Measurements from ENCODE around the gene B4GALT4.
"Not testable (repeated sequence)": the region's sequence is repeated elsewhere in the genome, so short reads cannot be mapped to it uniquely, and the experiment has no call there.

The B4GALT4 gene

GRCh38 chr3:119240591-119241434 is at the start of gene B4GALT4:
Gene B4GALT4 (minus strand): TSS chr3:119240878. CDS start chr3:119230099, 10,779 bp downstream.
- peak within 1 kb of the TSS; percentile 88 for H3K9ac ChIP-seq (ENCODE audit: low read length)
- peaks cover 15% of the 10 kb centered on the region for H3K4me1 ChIP-seq (ENCODE audit: control insufficient read depth, insufficient read depth, low read length)
- H3K4me3 ChIP-seq (ENCODE audit: low read length) = peak within 1 kb of the TSS; percentile 77
- H3K36me3 ChIP-seq (ENCODE audit: control insufficient read depth, insufficient read depth, low read length) = no peaks in the 10 kb centered on the region
- no peaks in the 10 kb centered on the region for H3K9me3 ChIP-seq (ENCODE audit: control insufficient read depth, low read length)
- no peaks in the 10 kb centered on the region for H3K27me3 ChIP-seq (ENCODE audit: control insufficient read depth, insufficient read depth, low read length)

GRCh38 chr3:119289404-119289770 is 48.7 kb upstream of the B4GALT4 start:
- Histone ChIP-seq H3K27me3 (ENCODE audit: control insufficient read depth, insufficient read depth, low read length) (peaks cover 18% of the 10 kb centered on the region), H3K36me3 (ENCODE audit: control insufficient read depth, insufficient read depth, low read length) (no peaks in the 10 kb centered on the region), H3K9me3 (ENCODE audit: control insufficient read depth, low read length) (no peaks in the 10 kb centered on the region), H3K4me3 (ENCODE audit: low read length) (no peak overlapping the region), H3K9ac (ENCODE audit: low read length) (no peak overlapping the region), H3K4me1 (ENCODE audit: control insufficient read depth, insufficient read depth, low read length) (peaks cover 12% of the 10 kb centered on the region)

DNA sequence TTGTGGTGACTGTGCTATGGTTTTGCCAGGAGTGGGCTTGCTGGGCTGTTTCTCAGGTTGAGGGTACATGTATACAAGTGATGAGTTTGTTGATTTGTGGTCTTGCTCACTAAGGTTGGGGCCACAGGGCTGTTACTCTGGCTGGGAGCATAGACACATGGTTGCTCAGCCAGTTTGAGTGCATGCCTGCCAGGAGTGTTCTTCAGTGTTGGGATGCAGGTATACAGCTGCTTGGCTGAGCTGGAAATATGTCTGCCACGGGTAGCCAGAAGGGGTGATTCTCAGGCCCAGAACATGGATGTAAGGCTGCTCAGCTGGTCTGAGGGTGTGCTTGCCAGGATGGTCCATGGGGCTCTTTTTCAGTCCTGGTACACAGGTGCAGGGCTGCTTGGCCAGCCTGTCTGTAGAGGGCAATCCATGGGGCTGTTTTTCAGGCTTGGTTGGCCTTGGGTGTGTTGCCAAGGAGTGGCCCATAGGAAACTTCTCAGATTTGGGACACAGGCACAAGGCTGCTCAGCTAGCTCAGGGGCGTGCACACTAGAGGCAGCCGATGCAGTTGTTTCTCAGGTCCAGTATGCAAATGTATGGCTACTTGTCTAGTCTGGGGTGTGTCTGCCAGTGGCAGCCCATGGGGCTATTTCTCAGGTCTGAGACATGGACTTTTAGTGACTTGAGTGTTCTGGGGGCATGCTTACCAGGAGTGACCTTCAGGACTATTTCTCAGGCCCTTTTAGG is 48.2 kb upstream of the B4GALT4 start:
- no peak overlapping the region for H3K9ac ChIP-seq (ENCODE audit: low read length)
- H3K36me3 ChIP-seq (ENCODE audit: control insufficient read depth, insufficient read depth, low read length) = no peaks in the 10 kb centered on the region
- H3K27me3 ChIP-seq (ENCODE audit: control insufficient read depth, insufficient read depth, low read length) = peaks cover 18% of the 10 kb centered on the region
- no peaks in the 10 kb centered on the region for H3K9me3 ChIP-seq (ENCODE audit: control insufficient read depth, low read length)
- no peak overlapping the region for H3K4me3 ChIP-seq (ENCODE audit: low read length)
- peaks cover 12% of the 10 kb centered on the region for H3K4me1 ChIP-seq (ENCODE audit: control insufficient read depth, insufficient read depth, low read length)

- H3K27me3 ChIP-seq (ENCODE audit: control insufficient read depth, insufficient read depth, low read length) = no peaks in the 10 kb centered on the region
- no peaks in the 10 kb centered on the region for H3K36me3 ChIP-seq (ENCODE audit: control insufficient read depth, insufficient read depth, low read length)
- no peak overlapping the region for H3K9ac ChIP-seq (ENCODE audit: low read length)
- no peaks in the 10 kb centered on the region for H3K9me3 ChIP-seq (ENCODE audit: control insufficient read depth, low read length)
- no peak overlapping the region for H3K4me3 ChIP-seq (ENCODE audit: low read length)
- no peaks in the 10 kb centered on the region for H3K4me1 ChIP-seq (ENCODE audit: control insufficient read depth, insufficient read depth, low read length)
Observed at GRCh38 chr3:119279584-119280243, 39.0 kb upstream of the B4GALT4 start.

GRCh38 chr3:119279101-119279554 is 38.5 kb upstream of the B4GALT4 start:
- H3K27me3 ChIP-seq (ENCODE audit: control insufficient read depth, insufficient read depth, low read length) = no peaks in the 10 kb centered on the region
- H3K4me1 ChIP-seq (ENCODE audit: control insufficient read depth, insufficient read depth, low read length) = no peaks in the 10 kb centered on the region
- H3K36me3 ChIP-seq (ENCODE audit: control insufficient read depth, insufficient read depth, low read length) = no peaks in the 10 kb centered on the region
- H3K4me3 ChIP-seq (ENCODE audit: low read length) = no peak overlapping the region
- no peaks in the 10 kb centered on the region for H3K9me3 ChIP-seq (ENCODE audit: control insufficient read depth, low read length)
- H3K9ac ChIP-seq (ENCODE audit: low read length) = no peak overlapping the region

GRCh38 chr3:119276680-119277079 is 36.0 kb upstream of the B4GALT4 start:
- H3K36me3 ChIP-seq (ENCODE audit: control insufficient read depth, insufficient read depth, low read length) = no peaks in the 10 kb centered on the region
- H3K4me3 ChIP-seq (ENCODE audit: low read length) = no peak overlapping the region
- no peaks in the 10 kb centered on the region for H3K9me3 ChIP-seq (ENCODE audit: control insufficient read depth, low read length)
- H3K4me1 ChIP-seq (ENCODE audit: control insufficient read depth, insufficient read depth, low read length) = no peaks in the 10 kb centered on the region
- no peaks in the 10 kb centered on the region for H3K27me3 ChIP-seq (ENCODE audit: control insufficient read depth, insufficient read depth, low read length)
- H3K9ac ChIP-seq (ENCODE audit: low read length) = no peak overlapping the region

DNA sequence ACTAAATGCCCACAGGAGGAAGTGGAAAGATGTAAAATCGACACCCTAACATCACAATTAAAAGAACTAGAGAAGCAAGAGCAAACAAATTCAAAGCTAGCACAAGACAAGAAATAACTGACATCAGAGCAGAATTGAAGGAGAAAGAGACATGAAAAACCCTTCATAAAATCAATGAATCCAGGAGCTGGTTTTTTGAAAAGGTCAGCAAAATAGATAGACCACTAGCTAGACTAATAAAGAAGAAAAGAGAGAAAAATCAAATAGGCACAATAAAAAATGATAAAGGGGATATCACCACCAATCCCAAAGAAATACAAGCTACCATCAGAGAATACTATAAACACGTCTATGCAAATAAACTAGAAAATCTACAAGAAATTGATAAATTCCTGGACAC is 29.5 kb upstream of the B4GALT4 start:
- H3K9me3 ChIP-seq (ENCODE audit: control insufficient read depth, low read length); H3K36me3 ChIP-seq (ENCODE audit: control insufficient read depth, insufficient read depth, low read length); H3K4me3 ChIP-seq (ENCODE audit: low read length); H3K4me1 ChIP-seq (ENCODE audit: control insufficient read depth, insufficient read depth, low read length); H3K27me3 ChIP-seq (ENCODE audit: control insufficient read depth, insufficient read depth, low read length); H3K9ac ChIP-seq (ENCODE audit: low read length): not testable (repeated sequence)

GRCh38 chr3:119261055-119261454 is 20.4 kb upstream of the B4GALT4 start:
- H3K4me3 ChIP-seq (ENCODE audit: low read length) = no peak overlapping the region
- H3K27me3 ChIP-seq (ENCODE audit: control insufficient read depth, insufficient read depth, low read length) = no peaks in the 10 kb centered on the region
- H3K9me3 ChIP-seq (ENCODE audit: control insufficient read depth, low read length) = no peaks in the 10 kb centered on the region
- H3K36me3 ChIP-seq (ENCODE audit: control insufficient read depth, insufficient read depth, low read length) = no peaks in the 10 kb centered on the region
- H3K4me1 ChIP-seq (ENCODE audit: control insufficient read depth, insufficient read depth, low read length) = peaks cover 21% of the 10 kb centered on the region
- no peak overlapping the region for H3K9ac ChIP-seq (ENCODE audit: low read length)

DNA sequence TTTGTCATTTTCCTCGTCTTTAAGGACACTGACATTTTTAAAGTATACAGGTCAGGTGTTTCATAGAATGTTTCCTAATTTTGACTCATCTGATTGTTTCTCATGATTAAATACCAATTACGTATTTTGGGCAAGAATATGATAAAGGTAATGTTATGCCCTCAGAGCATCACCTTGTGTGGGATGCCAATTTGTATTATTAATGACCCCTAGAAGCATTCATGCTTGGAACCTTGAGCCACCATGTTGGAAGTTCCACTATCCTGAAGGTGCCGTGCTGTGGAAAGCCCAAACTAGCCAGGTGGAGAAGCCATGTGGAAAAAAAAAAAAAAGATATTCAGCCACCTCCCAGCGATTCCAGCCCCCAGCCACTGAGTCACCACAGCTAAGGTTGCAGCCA is 19.1 kb upstream of the B4GALT4 start:
- Histone ChIP-seq H3K4me1 (ENCODE audit: control insufficient read depth, insufficient read depth, low read length) (peaks cover 21% of the 10 kb centered on the region), H3K9me3 (ENCODE audit: control insufficient read depth, low read length) (no peaks in the 10 kb centered on the region), H3K9ac (ENCODE audit: low read length) (no peak overlapping the region), H3K27me3 (ENCODE audit: control insufficient read depth, insufficient read depth, low read length) (no peaks in the 10 kb centered on the region), H3K4me3 (ENCODE audit: low read length) (no peak overlapping the region), H3K36me3 (ENCODE audit: control insufficient read depth, insufficient read depth, low read length) (no peaks in the 10 kb centered on the region)

DNA sequence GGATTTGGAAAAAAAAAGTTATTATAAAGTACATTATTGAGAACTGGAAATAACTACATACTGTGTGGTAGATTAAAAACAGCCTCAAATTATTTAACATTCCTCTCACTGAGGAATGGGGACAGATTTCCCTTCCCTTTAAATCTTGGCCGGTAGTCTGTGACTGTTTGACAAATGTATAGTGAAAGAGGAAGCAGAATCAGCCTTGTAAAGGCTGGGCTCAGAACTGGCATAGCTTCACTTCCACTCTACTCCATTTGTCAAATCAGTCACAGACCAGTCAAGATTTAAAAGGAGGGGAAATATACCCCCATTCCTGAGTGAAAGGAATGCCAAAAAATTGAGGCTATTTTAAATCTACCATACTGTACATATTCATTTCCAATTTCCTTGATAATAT is 18.2 kb upstream of the B4GALT4 start:
- Histone ChIP-seq H3K27me3 (ENCODE audit: control insufficient read depth, insufficient read depth, low read length) (no peaks in the 10 kb centered on the region), H3K9me3 (ENCODE audit: control insufficient read depth, low read length) (no peaks in the 10 kb centered on the region), H3K36me3 (ENCODE audit: control insufficient read depth, insufficient read depth, low read length) (no peaks in the 10 kb centered on the region), H3K4me1 (ENCODE audit: control insufficient read depth, insufficient read depth, low read length) (peaks cover 21% of the 10 kb centered on the region), H3K9ac (ENCODE audit: low read length) (no peak overlapping the region), H3K4me3 (ENCODE audit: low read length) (no peak overlapping the region)

GRCh38 chr3:119257654-119258410 is 17.2 kb upstream of the B4GALT4 start:
- H3K9ac ChIP-seq (ENCODE audit: low read length) = peak overlapping the region; percentile 34
- no peaks in the 10 kb centered on the region for H3K9me3 ChIP-seq (ENCODE audit: control insufficient read depth, low read length)
- H3K4me3 ChIP-seq (ENCODE audit: low read length) = no peak overlapping the region
- H3K36me3 ChIP-seq (ENCODE audit: control insufficient read depth, insufficient read depth, low read length) = no peaks in the 10 kb centered on the region
- peaks cover 21% of the 10 kb centered on the region for H3K4me1 ChIP-seq (ENCODE audit: control insufficient read depth, insufficient read depth, low read length)
- H3K27me3 ChIP-seq (ENCODE audit: control insufficient read depth, insufficient read depth, low read length) = no peaks in the 10 kb centered on the region

All from mucosa of stomach (tissue), 1 donor.